GM20431 (cell line): ENCODE data around the gene PLCD1.
"Not testable (repeated sequence)": the region's sequence is repeated elsewhere in the genome, so short reads cannot be mapped to it uniquely, and the experiment has no call there.

Source experiments
- in situ Hi-C: fragments of 300-500 bp; cut with MseI, MboI; formaldehyde crosslinking; loops from one replicate; pipeline ENCODE4 v1.15.0; 2020; ENCODE audit warnings: low sequenced_read_pairs; ENCODE audit not compliant: unreplicated experiment

PLCD1 gene

GRCh38 chr3:38029400-38030125 lies at the start of gene PLCD1:
TSS of gene PLCD1 (minus strand) at chr3:38029642. CDS start at chr3:38029539, 103 bp downstream.
- in situ Hi-C loops = no loop called here

GRCh38 chr3:38077073-38077472 lies 47.6 kb upstream of the PLCD1 start:
- in situ Hi-C loops = not testable (repeated sequence)

GRCh38 chr3:38070013-38070412 lies 40.6 kb upstream of the PLCD1 start:
- in situ Hi-C loops = no loop called here

GRCh38 chr3:38067508-38068233 lies 38.2 kb upstream of the PLCD1 start:
- in situ Hi-C loops = no loop called here

DNA sequence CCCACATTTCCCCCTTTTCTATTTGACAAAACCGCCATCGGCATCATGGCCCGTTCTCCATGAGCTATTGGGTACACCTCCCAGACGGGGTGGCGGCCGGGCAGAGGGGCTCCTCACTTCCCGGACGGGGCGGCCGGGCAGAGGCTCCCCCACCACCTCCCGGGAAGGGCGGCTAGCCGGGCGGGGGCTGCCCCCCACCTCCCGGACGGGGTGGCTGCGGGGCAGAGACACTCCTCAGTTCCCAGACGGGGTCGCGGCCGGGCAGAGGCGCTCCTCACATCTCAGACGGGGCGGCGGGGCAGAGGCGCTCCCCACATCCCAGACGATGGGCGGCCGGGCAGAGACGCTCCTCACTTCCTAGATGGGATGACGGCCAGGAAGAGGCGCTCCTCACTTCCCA lies 35.0 kb upstream of the PLCD1 start:
- in situ Hi-C loops = not testable (repeated sequence)

DNA sequence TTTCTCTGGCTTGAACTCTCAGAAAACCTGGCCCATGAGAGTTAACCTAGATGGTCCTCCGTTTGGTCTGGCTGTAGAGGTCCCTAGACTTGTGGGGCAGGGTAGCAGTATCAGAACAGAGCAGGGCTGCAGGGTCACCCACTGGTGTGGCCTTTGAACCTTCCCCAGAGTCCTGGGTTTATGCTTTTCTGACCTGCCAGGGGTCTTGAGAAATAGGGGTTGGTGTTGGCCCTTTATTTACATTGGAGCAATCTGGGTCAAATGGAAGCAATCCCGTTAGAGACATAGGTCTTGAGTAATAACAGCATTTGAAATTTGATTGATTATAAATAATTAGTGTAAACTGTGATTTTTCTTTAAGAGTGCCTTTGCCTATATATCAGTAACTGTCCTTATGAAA lies 33.4 kb upstream of the PLCD1 start:
- in situ Hi-C loops = no loop called here

GRCh38 chr3:38059591-38059990 lies 30.1 kb upstream of the PLCD1 start:
- in situ Hi-C loops = no loop called here

GRCh38 chr3:38059148-38059547 lies 29.7 kb upstream of the PLCD1 start:
- in situ Hi-C loops = no loop called here

DNA sequence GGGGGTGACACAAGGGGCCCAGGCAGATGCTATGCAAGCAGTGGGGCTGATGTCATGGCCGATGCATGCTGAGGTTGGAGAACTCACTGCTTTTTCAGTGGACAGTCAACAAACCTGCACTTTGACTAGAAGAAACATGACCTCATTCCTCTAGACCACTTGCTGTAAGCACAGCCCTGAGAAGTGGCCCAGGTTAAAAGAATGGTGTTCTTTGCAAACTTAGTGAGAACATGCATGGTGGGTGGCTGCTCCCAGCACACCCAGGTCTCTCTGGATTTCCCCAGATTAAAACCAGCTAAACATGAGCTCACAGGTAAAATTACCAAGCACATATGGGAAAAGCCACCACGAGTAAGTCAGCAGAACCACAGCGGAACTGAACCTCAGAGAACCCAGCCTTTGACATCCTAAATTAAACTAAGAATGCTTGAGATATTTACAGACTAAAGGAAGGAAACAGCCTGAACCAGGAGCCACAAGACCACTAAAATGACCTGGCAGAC lies 25.1 kb upstream of the PLCD1 start:
- in situ Hi-C loops = no loop called here

- in situ Hi-C loops = not testable (repeated sequence)
These were observed 24.5 kb upstream of the PLCD1 start for GRCh38 chr3:38053813-38054498.

- in situ Hi-C loops = not testable (repeated sequence)
These were observed 23.8 kb upstream of the PLCD1 start for GRCh38 chr3:38053286-38053685.

DNA sequence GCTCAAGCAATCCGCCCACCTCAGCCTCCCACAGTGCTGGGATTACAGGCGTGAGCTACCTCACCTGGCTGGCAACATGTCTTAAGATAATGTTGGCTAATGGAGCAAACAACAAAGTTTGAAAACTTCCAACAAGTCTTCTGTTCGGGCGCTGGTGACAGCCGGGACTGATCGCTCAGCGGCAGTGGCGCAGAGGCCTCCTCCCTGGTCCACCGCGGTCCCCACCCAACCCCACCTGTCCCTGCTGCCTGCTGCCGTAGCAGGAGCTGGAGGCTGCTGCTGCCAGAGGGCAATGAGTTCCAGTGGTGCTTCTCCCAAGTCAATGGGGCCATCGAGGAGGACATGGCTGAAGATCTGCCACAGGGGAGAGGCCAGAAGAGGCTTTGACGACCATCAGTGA lies 21.7 kb upstream of the PLCD1 start:
- in situ Hi-C loops = no loop called here

DNA sequence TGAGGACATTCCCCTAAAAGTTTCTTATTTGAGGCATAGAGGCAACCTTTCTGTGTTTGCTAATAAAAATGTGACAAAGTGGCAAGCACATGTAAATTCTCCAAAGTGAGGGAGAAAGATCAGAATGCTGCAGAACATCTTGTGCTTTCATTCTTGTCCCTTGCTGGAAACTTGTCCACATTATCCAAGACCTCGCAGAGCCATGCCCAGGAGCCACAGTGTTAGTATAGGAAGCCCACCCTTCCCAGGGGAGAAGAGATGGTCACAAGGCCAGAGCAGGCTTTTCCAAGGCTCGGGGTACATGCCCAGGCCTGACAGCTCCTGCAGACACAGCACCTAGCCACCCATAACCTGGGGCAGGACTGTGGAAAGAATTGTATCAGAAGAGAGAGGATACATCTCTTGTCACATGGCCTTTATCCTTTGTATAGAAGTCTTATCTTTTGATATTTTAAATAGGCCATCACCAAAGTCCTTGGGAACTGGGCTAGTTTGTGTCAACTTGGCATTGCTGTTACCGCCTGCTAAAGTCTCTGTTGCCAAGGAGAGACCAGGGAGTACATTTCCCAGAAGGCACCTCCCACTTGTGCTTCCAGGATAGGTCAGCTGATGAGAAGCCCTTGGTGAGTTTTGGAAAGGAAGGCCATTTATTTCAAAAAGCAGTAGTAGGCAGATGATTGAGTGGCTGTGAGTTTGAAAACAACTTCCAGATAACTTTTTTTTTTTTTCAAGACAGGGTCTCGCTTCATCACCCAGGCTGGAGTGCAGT lies 20.1 kb upstream of the PLCD1 start:
- in situ Hi-C loops = no loop called here

GRCh38 chr3:38047896-38048295 lies 18.5 kb upstream of the PLCD1 start:
- in situ Hi-C loops = no loop called here

DNA sequence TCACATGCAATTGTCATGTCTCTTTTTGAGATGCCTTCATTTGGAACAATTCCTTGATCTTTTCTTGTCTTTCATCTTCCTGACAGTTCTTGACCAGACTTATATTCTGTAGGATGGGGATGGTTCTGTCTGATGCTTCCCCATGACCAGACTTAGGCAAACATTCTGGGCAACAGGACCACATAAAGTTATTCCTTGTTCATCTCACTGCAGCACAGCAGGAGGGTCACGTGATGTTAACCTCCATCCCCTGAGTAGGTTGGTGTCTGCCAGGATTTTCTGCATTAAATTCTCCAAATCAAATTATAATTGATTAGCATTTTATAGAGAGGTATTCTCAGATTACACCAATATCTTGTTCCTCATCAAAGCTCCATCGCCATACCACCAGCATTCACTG lies 17.4 kb upstream of the PLCD1 start:
- in situ Hi-C loops = no loop called here

- in situ Hi-C loops = no loop called here
These were observed 16.6 kb upstream of the PLCD1 start for GRCh38 chr3:38046027-38046426.

DNA sequence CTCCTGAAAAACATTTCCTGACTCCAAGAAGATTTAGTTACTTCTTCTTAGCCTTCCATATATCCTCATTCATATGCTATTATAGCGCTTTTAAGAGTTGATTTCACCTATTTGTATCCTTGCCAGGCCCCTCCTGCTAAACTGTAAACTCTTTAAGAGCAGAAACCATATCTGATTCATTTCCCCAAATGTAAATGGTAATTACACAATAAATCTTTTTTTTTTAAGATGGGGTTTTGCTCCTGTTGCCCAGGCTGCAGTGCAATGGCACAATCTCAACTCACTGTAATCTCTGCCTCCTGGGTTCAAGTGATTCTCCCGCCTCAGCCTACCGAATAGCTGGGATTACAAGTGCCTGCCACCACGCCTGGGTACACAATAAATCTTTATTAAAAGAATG lies 14.0 kb upstream of the PLCD1 start:
- in situ Hi-C loops = no loop called here

DNA sequence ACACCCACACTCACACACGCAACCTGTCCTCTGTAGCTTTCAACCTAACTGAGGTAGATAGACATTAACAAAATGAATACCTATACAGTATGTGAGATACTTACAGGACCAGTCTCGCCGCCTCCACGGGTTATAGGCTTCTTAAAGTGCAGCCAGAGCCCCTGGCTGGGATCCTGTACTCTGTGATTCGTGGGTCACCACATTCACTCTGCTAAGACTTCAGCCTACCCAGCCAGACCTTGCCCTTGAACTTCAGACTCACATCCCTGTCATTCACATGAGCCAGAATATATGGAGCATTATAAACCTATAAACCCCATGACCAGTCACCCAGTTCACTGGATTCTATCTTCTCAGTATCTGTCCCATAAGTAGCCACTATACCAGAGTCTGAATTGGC lies 11.0 kb upstream of the PLCD1 start:
- in situ Hi-C loops = no loop called here

DNA sequence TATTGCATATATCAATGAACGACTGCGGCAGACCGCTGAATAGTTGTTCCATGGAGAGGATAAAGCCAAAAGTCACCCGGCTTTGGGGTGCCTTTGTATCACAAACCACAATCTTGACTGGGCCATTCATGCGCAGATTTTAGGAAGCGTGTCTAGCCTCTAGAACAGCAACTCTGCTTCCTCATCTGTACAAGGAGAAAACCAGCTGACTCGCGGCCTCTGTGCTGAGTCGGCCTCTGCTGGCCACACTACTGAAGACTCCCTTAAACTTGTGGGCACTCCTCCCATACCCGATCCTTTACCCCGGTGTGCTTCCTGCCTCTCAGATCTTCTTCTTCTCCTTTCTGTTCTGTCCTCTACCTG lies 10.4 kb upstream of the PLCD1 start:
- in situ Hi-C loops = no loop called here
